SJCRH30 (cell line): ENCODE data around the gene TMEM215. TPM values are rescaled to one million over a fixed set of nuclear protein-coding genes. Genes with fewer than 3 reads are reported as not detected.

Experiments used
- DNase-seq, 2 experiments: peaks; one replicate each; pipeline ENCODE4 v3.0.0-alpha.2; 2015 to 2020
- H3K27ac ChIP-seq: fragments of 250-450 bp; sonication (Bioruptor Pico); 2 replicates; pipeline ENCODE4 v1.5.1; 2020; ENCODE audit warnings: mild to moderate bottlenecking, moderate library complexity
- H3K27me3 ChIP-seq: fragments of 250-450 bp; sonication (Bioruptor Pico); 2 replicates; pipeline ENCODE4 v1.5.1; 2020; ENCODE audit warnings: mild to moderate bottlenecking, moderate library complexity
- H3K36me3 ChIP-seq: fragments of 250-450 bp; sonication (Bioruptor Pico); 2 replicates; pipeline ENCODE4 v1.5.1; 2020; ENCODE audit warnings: mild to moderate bottlenecking, moderate library complexity
- H3K4me1 ChIP-seq: fragments of 250-450 bp; sonication (Bioruptor Pico); 2 replicates; pipeline ENCODE4 v1.5.1; 2020; ENCODE audit warnings: mild to moderate bottlenecking, moderate library complexity
- H3K4me3 ChIP-seq: fragments of 250-450 bp; sonication (Bioruptor Pico); 2 replicates; pipeline ENCODE4 v1.5.1; 2020; ENCODE audit warnings: mild to moderate bottlenecking, moderate library complexity
- H3K9me3 ChIP-seq: fragments of 250-450 bp; sonication (Bioruptor Pico); replicated peaks from 2 replicates; pipeline ENCODE4 v1.5.1; 2020; ENCODE audit warnings: mild to moderate bottlenecking, moderate library complexity
- total RNA-seq: library from RNA; depleted of rRNA; stranded (reverse); fragments of >200 nt; shearing (Covaris generic); gene quantifications from 2 replicates; pipeline ENCODE4 v1.2.3, GENCODE V29; 2014; rRNA removed

Gene TMEM215
- total RNA-seq, 1 experiment from 2014 or later: not detected

- H3K4me3 ChIP-seq: no peak overlapping the region
- no peaks in the 10 kb centered on the region for H3K9me3 ChIP-seq
- no peaks in the 10 kb centered on the region for H3K36me3 ChIP-seq
- no peaks in the 10 kb centered on the region for H3K27me3 ChIP-seq
- no peak overlapping the region for H3K27ac ChIP-seq
- no peaks in the 10 kb centered on the region for H3K4me1 ChIP-seq
- DNase-seq: no peak
These were observed 23.9 kb downstream of the TMEM215 start for GRCh38 chr9:32807217-32807616.

GRCh38 chr9:32811246-32811645 is 27.9 kb downstream of the TMEM215 start:
- Histone ChIP-seq H3K27me3 (no peaks in the 10 kb centered on the region), H3K4me1 (no peaks in the 10 kb centered on the region), H3K27ac (no peak overlapping the region), H3K36me3 (no peaks in the 10 kb centered on the region), H3K9me3 (no peaks in the 10 kb centered on the region), H3K4me3 (no peak overlapping the region)
- no peak for DNase-seq

- H3K9me3 ChIP-seq: no peaks in the 10 kb centered on the region
These were observed 37.0 kb downstream of the TMEM215 start for GRCh38 chr9:32820322-32820721.

GRCh38 chr9:32823101-32823500 is 39.8 kb downstream of the TMEM215 start:
- no peak overlapping the region for H3K27ac ChIP-seq
- no peaks in the 10 kb centered on the region for H3K36me3 ChIP-seq
- H3K4me1 ChIP-seq: no peaks in the 10 kb centered on the region
- no peaks in the 10 kb centered on the region for H3K9me3 ChIP-seq
- DNase-seq: no peak
- H3K27me3 ChIP-seq: no peaks in the 10 kb centered on the region
- H3K4me3 ChIP-seq: no peak overlapping the region

More at GRCh38 chr9:32820322-32820721, 37.0 kb downstream of the TMEM215 start:
- no peak for DNase-seq
- H3K27me3 ChIP-seq: no peaks in the 10 kb centered on the region
- no peak overlapping the region for H3K27ac ChIP-seq
- no peak overlapping the region for H3K4me3 ChIP-seq
- no peaks in the 10 kb centered on the region for H3K36me3 ChIP-seq
- no peaks in the 10 kb centered on the region for H3K4me1 ChIP-seq

- H3K27ac ChIP-seq: no peak overlapping the region
- H3K4me1 ChIP-seq: no peaks in the 10 kb centered on the region
- no peak for DNase-seq
- no peaks in the 10 kb centered on the region for H3K36me3 ChIP-seq
- no peaks in the 10 kb centered on the region for H3K27me3 ChIP-seq
- H3K4me3 ChIP-seq: no peak overlapping the region
- H3K9me3 ChIP-seq: no peaks in the 10 kb centered on the region
These were observed 40.2 kb downstream of the TMEM215 start for GRCh38 chr9:32823551-32823950.

- no peaks in the 10 kb centered on the region for H3K36me3 ChIP-seq
- no peaks in the 10 kb centered on the region for H3K9me3 ChIP-seq
- no peak overlapping the region for H3K27ac ChIP-seq
- H3K4me1 ChIP-seq: no peaks in the 10 kb centered on the region
- no peak for DNase-seq
- H3K27me3 ChIP-seq: no peaks in the 10 kb centered on the region
- no peak overlapping the region for H3K4me3 ChIP-seq
These were observed 41.9 kb downstream of the TMEM215 start for GRCh38 chr9:32825203-32825602.

GRCh38 chr9:32828861-32829260 is 45.5 kb downstream of the TMEM215 start:
- DNase-seq: no peak
- Histone ChIP-seq H3K27ac (no peak overlapping the region), H3K9me3 (no peaks in the 10 kb centered on the region), H3K27me3 (no peaks in the 10 kb centered on the region), H3K4me3 (no peak overlapping the region), H3K4me1 (no peaks in the 10 kb centered on the region), H3K36me3 (no peaks in the 10 kb centered on the region)

GRCh38 chr9:32832346-32832745 is 49.0 kb downstream of the TMEM215 start:
- no peaks in the 10 kb centered on the region for H3K36me3 ChIP-seq

More at GRCh38 chr9:32832346-32832745, 49.0 kb downstream of the TMEM215 start:
- DNase-seq: no peak
- H3K9me3 ChIP-seq: no peaks in the 10 kb centered on the region
- no peak overlapping the region for H3K27ac ChIP-seq
- H3K4me3 ChIP-seq: no peak overlapping the region
- H3K4me1 ChIP-seq: no peaks in the 10 kb centered on the region
- H3K27me3 ChIP-seq: no peaks in the 10 kb centered on the region

Other genes with a start within 250 kb of the TMEM215 start
- 2.2 and 3.1 TPM in 2 replicates for gene SMIM27, start 231.2 kb upstream of the TMEM215 start, total RNA-seq
- 29.1 and 32.1 TPM in 2 replicates for gene TOPORS, start 231.0 kb upstream of the TMEM215 start, total RNA-seq
- gene NDUFB6, start 210.4 kb upstream of the TMEM215 start, total RNA-seq: 73.1 and 75.1 TPM in 2 replicates
- 0.02 TPM in 1 of 2 replicates, not detected in the other for gene TAF1L, start 147.9 kb upstream of the TMEM215 start, total RNA-seq
- gene APTX, start 218.1 kb downstream of the TMEM215 start, total RNA-seq: 32.0 and 32.3 TPM in 2 replicates
- gene DNAJA1, start 241.7 kb downstream of the TMEM215 start, total RNA-seq: 239 and 246 TPM in 2 replicates